ENCODE results near the gene INTS11. TPM values are rescaled to one million over a fixed set of nuclear protein-coding genes. Genes with fewer than 3 reads are reported as not detected.

INTS11 gene
- total and polyA plus RNA-seq, 10 of the 15 experiments (the other 5 are each of a cell fraction or from before 2014, with no cell fraction given) = 2.5 to 117 (median 77.7) TPM

GRCh38 chr1:1282998-1283397, 41.5 kb downstream of the INTS11 start:
- no peak for TF ChIP-seq MTA3 (IDR thresholded peaks at IDR 0.05; ENCODE audit: borderline replicate concordance, low read length)
- ChIA-PET RAD21 (ENCODE audit: unreplicated experiment) (no interaction called here), SMC1A (ENCODE audit: uncharacterized antibody, unreplicated experiment) (interaction anchor here (1.3 kb wide), 1 partner anchor 9 kb away, joined by 3 read pairs; no protein-coding TSS in a partner anchor), POLR2A (no interaction called here), CTCF (no interaction called here)
- FAIRE-seq (no peak), ATAC-seq (no peak), DNase-seq (ENCODE audit: low read depth, low spot score) (no peak)
- Histone ChIP-seq H3K9ac (ENCODE audit: control insufficient read depth, insufficient read depth, low read length) (no peak overlapping the region), H3K27me3 (replicated peaks in 1 of 2; ENCODE audit: control insufficient read depth in 2 of 2, insufficient read depth in 2 of 2, low read length in 1 of 2) (no peaks in the 10 kb centered on the region), H3K36me3 (ENCODE audit: control insufficient read depth in 2 of 2, insufficient read depth in 2 of 2, low read length in 1 of 2) (no peaks in the 10 kb centered on the region), H3K4me3 (no peak overlapping the region), H3K9me3 (replicated peaks; ENCODE audit: control insufficient read depth, insufficient read depth, low read length) (no peaks in the 10 kb centered on the region), H3K79me2 (ENCODE audit: control insufficient read depth, insufficient read depth, low read length) (no peaks in the 10 kb centered on the region), H2AFZ (ENCODE audit: control insufficient read depth, low read depth, low read length) (no peak overlapping the region), H3K27ac (ENCODE audit: control insufficient read depth, insufficient read depth) (no peak overlapping the region), H3K4me1 (ENCODE audit: control insufficient read depth, insufficient read depth, low read length) (no peaks in the 10 kb centered on the region), H3K4me2 (ENCODE audit: control insufficient read depth, insufficient read depth) (no peak overlapping the region), H4K20me1 (ENCODE audit: control insufficient read depth, insufficient read depth) (no peaks in the 10 kb centered on the region)
- no TSS peak for BruUV-seq (replicated peaks)
- in situ Hi-C loops (cut with MboI) = no loop called here
- 63% methylated on average over 14 of the region's 14 CpGs for WGBS (ENCODE audit: insufficient coverage, insufficient replicate concordance, low lambda C conversion rate, missing lambda C conversion rate)
- intact Hi-C loops (cut with micrococcal nuclease; ENCODE audit: unreplicated experiment) = no loop called here

- 53% methylated on average over 26 of the region's 26 CpGs for WGBS (ENCODE audit: insufficient coverage, insufficient replicate concordance, low lambda C conversion rate, missing lambda C conversion rate)
- no peaks in the 10 kb centered on the region for H3K9me3 ChIP-seq (replicated peaks; ENCODE audit: control insufficient read depth, insufficient read depth, low read length)
- no peak for TF ChIP-seq RAD51 (IDR thresholded peaks at IDR 0.05)
- TF ChIP-seq PAX5 (IDR thresholded peaks at IDR 0.05; ENCODE audit: borderline replicate concordance, low read depth, low read length) = no peak
- TF ChIP-seq YY1 (IDR thresholded peaks at IDR 0.05; ENCODE audit: low read depth, low read length) = no peak
- TF ChIP-seq ESRRA (IDR thresholded peaks at IDR 0.05; ENCODE audit: low read length) = no peak
- no peak for TF ChIP-seq PAX8 (IDR thresholded peaks at IDR 0.05)
- no peak for TF ChIP-seq SMARCA5 (IDR thresholded peaks at IDR 0.05)
- TF ChIP-seq NFYA (IDR thresholded peaks at IDR 0.05; ENCODE audit: borderline replicate concordance, low read depth, low read length) = no peak
- no peak for TF ChIP-seq GABPA (IDR thresholded peaks at IDR 0.05; ENCODE audit: low read depth)
- TF ChIP-seq CEBPB (IDR thresholded peaks at IDR 0.05; ENCODE audit: borderline replicate concordance in 1 of 2, low read depth in 2 of 2, low read length in 2 of 2) = no peak
- no peak for TF ChIP-seq JUND (IDR thresholded peaks at IDR 0.05; ENCODE audit: low read depth, low read length)
- no peak for DNase-seq (ENCODE audit: low read depth, low spot score)
- ChIA-PET CTCF (interaction anchor here (0.6 to 1.0 kb wide), 2 partner anchors 10 to 249 kb away, joined by 3 read pairs; no protein-coding TSS in a partner anchor), POLR2A (interaction anchor here (0.6 kb wide), 1 partner anchor 11 kb away, joined by 3 read pairs; no protein-coding TSS in a partner anchor), SMC1A (ENCODE audit: uncharacterized antibody, unreplicated experiment) (no interaction called here), RAD21 (ENCODE audit: unreplicated experiment) (no interaction called here)
- no peaks in the 10 kb centered on the region for H3K4me1 ChIP-seq (ENCODE audit: control insufficient read depth, insufficient read depth, low read length)
- intact Hi-C loops (cut with micrococcal nuclease; ENCODE audit: unreplicated experiment) (no loop called here), in situ Hi-C loops (cut with MboI) (no loop called here)
- FAIRE-seq = no peak
- ATAC-seq = no peak
- H3K9ac ChIP-seq (ENCODE audit: control insufficient read depth, insufficient read depth, low read length) = no peak overlapping the region
- no peak overlapping the region for H3K27ac ChIP-seq (ENCODE audit: control insufficient read depth, insufficient read depth)
- no peaks in the 10 kb centered on the region for H4K20me1 ChIP-seq (ENCODE audit: control insufficient read depth, insufficient read depth)
- H2AFZ ChIP-seq (ENCODE audit: control insufficient read depth, low read depth, low read length) = no peak overlapping the region
- no peaks in the 10 kb centered on the region for H3K36me3 ChIP-seq (ENCODE audit: control insufficient read depth in 2 of 2, insufficient read depth in 2 of 2, low read length in 1 of 2)
- H3K4me3 ChIP-seq = no peak overlapping the region
- H3K27me3 ChIP-seq (replicated peaks in 1 of 2; ENCODE audit: control insufficient read depth in 2 of 2, insufficient read depth in 2 of 2, low read length in 1 of 2) = no peaks in the 10 kb centered on the region
- no peak overlapping the region for H3K4me2 ChIP-seq (ENCODE audit: control insufficient read depth, insufficient read depth)
- no peaks in the 10 kb centered on the region for H3K79me2 ChIP-seq (ENCODE audit: control insufficient read depth, insufficient read depth, low read length)
- no TSS peak for BruUV-seq (replicated peaks)
Measured at GRCh38 chr1:1281533-1282321, 42.7 kb downstream of the INTS11 start.
